GM18526 (cell line): ENCODE measurements around the gene YWHAB.
A peak's percentile ranks its signal among the peaks of the same experiment; 100 is the strongest.

Source experiments
- POLR2A ChIP-seq: IDR thresholded peaks from 3 replicates; pipeline ENCODE4 v1.6.1; 2011; ENCODE audit not compliant: insufficient read length; ENCODE audit errors: extremely low read depth

YWHAB gene

DNA sequence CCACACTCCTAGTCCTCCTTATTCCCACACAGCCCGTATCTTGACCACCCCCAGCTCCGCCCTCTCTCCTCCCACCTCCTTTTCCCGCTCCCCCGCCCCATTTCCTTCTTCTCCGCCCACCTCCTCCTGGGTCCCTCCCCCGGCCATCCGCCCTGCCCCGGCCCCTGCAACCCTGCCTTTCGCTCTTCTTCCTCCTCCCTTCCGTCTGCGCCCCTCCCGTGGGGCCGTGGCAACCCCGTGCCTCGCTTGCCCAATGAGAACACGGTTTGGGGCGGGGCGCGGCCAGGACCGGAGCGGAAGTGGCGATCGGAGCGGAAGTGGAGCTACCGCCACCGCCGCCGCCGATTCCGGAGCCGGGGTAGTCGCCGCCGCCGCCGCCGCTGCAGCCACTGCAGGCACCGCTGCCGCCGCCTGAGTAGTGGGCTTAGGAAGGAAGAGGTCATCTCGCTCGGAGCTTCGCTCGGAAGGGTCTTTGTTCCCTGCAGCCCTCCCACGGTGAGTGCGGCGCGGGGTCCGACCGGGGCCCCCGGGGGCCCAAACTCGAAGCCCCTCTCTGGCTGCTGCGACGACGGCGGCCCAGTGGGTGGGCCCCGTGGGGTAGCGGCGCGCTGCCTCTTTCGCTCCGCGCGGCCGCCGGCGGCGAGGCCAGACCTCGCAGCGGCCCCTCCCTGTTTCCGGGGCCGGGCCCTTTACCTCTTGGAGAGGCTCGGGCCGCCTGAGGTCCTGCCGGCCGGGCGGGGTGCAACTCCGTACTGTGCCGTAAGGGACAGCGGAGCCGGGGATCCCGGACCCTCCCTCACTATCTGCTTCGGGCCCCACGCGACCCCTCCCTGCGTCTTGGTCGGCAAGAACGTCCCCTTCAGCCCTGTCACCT is at the start of gene YWHAB:
Gene YWHAB, plus strand, starts transcription at position 314 of the 874 bp plus-strand sequence. CDS start 15,829 bp downstream, outside the sequence.
- TF ChIP-seq POLR2A = peak; percentile 82

DNA sequence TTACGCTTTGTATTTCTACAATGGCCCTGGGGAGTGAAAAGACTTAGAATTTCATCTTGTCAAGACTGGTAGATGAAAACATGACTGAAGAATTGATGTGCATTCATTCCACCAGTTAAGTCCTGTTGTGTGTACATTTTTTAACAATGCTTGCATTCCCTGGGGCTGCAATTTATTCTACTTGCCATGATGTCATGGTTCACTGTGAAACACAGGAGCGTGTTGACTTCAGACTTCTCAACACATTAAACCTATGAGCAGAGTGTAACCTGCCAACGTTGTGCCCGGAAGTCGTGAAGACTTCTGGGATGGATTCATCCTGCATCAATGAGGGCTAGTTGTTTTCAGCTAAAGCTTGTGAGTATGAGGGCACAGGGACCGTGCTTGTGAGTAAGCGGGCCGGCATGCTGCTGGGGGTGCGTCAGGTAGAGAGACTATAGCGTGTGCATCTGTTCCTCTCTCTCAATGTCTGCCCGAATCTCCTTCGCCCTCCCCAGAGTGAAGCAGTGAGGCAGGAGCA is 48.8 kb upstream of the YWHAB start:
- no peak for TF ChIP-seq POLR2A

DNA sequence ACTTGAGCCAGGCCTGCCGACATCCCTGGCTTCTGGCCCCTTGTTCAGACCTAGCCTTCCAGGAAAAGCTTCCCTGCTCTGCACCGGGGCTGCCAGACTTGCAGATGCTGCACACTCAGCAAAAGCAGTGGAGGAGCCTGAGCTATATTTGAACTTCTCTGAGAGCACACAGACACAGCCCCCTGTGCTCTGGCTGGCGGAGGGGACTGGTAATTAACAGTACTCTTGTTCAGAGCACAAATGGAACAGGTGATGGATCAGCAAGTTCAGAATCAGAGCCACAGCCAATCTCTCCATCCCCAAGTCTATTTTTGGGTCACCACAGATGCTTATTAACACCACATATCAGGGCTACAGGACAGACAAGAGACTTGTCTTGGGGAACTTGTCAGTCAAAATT is 47.6 kb upstream of the YWHAB start:
- TF ChIP-seq POLR2A = no peak

DNA sequence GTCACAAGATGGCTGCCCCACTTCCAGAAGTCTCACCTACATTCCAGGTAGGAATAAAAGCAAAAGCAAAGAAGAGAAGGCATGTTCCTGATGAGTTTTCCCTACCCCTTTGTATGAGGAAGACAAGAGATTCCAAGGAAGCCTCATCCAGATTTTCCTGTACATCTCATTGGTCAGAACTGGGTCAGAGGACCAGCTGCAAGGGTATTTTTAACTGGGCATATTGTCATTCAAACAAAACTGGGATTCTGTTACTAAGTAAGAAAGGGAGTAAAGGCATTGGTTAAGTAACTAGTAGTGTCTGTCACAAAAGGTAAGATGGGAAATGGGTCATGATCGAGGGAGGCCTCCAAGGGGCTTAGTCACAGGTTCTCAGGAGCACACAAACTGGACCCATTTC is 47.0 kb upstream of the YWHAB start:
- no peak for TF ChIP-seq POLR2A

DNA sequence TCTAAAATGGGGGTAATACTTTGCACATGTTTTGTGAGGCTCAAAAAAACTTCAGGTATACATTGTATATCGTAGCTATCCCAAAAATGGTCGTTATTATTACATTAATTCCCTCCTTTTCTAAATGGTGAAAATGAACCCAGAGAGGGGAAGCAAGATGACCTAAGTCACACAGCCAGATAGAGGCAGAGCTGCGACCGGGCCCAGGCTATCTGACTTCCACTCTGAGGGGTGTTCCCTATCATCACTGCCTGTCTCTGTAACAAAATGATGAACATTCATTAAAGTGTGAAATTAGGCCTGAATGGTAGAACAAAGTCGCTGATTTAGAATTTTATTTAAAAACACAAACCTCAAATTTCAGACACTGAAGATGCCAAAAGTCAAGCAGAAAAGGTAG is 46.0 kb upstream of the YWHAB start:
- no peak for TF ChIP-seq POLR2A

DNA sequence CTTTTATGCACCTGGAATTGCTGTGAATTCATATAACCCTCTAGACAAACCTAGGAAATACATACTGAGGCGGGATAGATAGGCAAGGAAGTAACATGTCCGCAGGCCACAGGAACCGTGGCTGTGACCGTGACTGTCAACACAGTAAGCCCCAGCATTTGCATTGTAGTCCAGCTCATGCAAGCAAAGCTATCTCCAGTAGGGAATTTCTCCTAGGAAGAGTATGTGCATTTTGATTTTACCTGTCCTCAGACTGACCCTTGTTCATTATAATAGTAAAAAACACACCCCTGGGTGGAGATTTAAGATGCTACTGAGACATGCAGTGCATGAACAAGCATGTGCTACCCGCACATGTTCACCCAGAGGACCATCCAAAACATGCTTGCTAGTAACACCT is 44.7 kb upstream of the YWHAB start:
- no peak for TF ChIP-seq POLR2A

DNA sequence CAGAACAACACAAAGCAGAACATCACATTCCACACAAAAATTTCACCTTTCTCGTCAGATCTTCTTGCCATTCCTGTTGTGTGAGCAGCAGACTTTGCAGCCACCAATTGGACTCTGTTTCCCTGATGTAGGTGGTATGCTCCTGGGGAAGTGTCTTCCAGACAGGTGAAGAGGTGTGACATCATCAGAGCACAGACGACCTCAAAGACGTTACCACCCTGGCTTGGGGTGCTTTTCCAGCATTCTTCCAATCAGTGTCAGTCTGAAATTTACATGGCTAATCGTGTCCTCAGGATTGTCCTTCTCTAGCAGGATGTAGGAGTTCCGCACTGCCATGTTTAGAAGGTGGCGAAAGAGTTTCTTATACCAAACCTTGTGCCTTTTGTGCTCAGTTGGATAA is 43.5 kb upstream of the YWHAB start:
- TF ChIP-seq POLR2A = no peak

DNA sequence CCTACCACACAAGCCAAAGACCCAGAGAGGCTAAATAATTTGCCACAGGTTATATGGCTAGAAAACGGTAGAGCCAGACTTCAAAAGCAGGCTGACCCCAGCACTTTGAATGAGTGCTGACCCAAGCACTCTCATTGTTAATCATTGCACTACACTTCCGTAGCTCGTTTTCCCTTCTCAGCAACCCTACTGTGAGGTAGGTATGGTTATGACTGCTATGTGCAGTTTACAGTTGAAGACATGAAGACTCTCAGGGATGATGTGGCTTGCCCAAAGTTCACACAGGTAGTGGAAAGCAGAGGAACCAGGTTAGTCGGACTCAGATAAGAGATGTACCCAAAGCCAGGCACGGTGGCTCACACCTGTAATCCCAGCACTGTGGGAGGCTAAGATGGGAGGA is 41.6 kb upstream of the YWHAB start:
- no peak for TF ChIP-seq POLR2A

DNA sequence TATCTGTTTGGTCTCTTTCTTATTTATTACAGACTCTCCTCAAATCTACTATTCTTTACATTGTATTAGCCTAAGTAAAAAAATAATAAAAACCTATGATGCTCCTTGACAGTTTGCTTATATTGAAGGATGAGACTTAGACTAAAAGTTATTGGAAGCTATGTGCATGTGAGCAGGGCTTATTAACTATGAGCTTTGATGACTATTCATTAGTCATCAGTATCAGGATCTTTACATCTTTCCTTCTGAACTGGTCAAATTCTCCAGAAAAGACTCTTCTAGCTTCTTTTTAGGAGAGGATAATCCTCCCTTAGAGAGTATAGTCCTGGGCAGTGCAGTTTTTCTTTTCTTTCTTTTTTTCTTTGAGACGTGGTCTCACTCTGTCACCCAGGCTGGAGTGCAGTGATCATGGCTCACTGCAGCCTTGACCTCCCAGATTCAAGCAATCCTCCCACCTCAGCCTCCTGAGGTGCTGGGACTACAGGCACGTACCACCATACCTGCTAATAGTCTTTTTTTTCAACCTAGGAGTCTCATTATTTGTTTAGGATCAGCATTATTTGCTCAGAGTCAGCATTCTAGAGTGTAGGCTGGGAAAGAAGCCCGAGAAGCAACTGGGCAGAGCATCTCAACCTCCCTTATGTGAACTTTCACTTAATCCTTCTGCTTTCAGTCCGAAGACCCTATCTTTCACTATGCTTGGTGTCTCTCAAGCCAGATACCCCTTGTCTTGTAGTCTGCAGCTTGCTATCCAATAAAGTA is 37.1 kb upstream of the YWHAB start:
- no peak for TF ChIP-seq POLR2A

DNA sequence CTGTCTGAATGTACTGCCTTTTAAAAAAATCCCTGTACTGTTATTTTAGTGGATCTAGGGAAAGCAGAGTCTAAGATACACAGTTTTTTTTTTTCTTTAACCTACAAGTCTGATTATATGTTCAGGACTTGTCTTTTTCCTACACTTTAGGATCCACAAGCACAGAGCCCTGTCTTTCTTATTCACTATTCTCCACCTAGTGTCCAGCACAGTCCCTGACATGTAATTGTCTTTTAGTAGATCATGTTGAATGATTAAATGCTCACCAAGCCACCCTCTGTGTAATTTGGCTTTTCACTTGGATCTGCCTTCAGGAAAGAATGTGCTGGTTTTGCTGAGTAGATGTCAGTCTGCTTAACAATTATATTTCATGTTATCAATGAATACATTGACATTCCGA is 35.8 kb upstream of the YWHAB start:
- TF ChIP-seq POLR2A = no peak

DNA sequence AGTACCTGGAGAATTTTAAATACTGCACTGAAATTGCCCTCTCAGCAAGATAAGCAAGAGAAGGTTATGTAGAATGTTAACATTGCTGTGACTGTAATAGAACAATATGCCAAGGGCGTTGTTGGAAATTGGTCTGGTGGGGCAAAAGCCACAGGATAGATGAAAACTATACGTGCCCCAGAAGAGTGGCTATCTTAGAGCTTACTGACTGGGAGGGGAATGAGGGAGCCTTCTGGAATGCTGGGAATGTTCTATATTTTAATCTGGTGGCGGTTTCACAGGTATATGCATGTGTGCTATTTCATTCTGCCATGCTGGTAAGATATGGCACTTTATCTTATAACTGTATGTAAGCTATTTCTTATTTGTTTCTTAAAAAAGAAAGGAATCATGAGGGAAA is 35.2 kb upstream of the YWHAB start:
- TF ChIP-seq POLR2A = no peak

DNA sequence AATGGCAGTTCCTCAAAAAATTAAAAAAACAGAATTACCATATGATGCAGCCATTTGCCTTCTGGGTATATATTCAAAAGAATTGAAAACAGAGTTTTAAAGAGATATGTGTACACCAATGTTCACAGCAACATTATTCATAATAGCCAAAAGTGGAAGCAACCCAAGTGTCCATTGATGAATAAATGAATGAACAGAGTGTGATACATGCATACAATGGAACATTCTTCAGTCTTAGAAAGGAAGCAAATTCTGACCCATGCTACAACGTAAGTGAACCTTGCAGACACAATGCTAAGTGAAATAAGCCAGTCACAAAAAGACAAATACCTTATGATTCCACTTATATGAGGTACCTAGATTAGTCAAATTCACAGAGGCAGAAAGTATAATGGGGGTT is 34.7 kb upstream of the YWHAB start:
- no peak for TF ChIP-seq POLR2A

DNA sequence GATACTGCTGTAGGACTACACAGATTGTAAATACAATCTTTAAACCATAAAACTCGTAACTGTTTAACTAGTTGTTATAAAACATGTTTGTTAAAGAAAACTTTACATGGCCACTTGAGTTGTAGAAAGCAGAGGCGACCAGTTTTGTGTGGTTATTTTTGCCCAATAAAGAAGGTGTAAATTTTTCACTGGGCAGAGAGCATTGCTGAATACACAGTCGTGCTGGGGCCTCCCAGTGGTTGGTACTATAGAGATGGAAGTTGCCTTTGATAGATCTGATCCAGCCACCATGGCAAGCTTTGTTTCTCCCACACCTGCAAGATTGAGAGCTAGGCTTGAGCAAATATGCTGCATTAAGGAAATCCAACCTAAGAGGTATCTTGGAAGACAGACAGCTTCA is 34.0 kb upstream of the YWHAB start:
- TF ChIP-seq POLR2A = no peak

DNA sequence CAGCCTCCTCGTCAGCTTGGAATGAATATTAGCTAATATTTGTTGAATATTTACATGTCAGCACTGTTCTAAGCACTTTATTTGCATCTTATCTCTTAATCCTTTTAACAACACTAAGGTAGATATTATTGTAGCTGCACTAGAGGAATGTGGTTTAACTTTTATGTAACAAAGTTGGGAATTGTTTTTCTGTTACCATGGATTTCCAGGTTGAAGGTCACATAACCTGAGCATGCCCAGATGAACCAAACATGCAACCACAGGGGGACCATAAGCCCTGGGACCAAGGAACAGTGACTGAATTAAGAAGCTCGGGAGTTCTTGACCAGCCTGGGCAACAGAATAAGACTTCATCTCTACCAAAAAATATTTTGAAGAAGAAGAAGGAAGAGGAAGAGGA is 29.1 kb upstream of the YWHAB start:
- TF ChIP-seq POLR2A = no peak

DNA sequence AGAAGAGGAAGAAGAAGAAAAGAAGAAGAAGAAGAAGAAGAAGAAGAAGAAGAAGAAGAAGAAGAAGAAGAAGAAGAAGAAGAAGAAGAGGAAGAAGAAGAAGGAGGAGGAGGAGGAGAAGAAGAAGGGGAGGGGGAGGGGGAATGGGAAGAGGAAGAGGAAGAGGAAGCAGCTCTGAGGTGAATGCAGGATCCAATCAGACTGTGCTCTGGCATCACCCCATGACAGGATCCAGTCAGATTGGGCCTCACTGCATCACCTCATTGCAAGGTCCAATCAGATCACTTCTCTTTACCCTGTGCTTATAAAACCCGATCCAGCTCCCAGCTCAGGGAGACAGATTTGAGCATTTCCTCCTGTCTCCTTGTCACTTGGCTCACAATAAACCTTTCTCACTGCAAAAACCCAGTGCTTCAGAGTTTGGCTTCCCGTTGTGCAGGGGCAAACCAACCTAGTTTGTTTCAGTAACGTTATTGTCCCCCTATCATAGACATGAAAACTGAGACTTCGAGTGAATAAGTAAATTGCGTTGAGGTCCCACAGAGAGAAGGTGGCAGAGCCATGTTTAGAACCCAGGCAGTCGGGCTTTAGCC is 28.6 kb upstream of the YWHAB start:
- no peak for TF ChIP-seq POLR2A
